CD4-positive, alpha-beta T cell treated with Interleukin-15 for 1 hour (primary cell): ENCODE results near the gene MNX1.

Experiments used
- DNase-seq: peaks from one replicate; pipeline ENCODE4 v3.0.0-alpha.2; 2020

MNX1 gene

DNA sequence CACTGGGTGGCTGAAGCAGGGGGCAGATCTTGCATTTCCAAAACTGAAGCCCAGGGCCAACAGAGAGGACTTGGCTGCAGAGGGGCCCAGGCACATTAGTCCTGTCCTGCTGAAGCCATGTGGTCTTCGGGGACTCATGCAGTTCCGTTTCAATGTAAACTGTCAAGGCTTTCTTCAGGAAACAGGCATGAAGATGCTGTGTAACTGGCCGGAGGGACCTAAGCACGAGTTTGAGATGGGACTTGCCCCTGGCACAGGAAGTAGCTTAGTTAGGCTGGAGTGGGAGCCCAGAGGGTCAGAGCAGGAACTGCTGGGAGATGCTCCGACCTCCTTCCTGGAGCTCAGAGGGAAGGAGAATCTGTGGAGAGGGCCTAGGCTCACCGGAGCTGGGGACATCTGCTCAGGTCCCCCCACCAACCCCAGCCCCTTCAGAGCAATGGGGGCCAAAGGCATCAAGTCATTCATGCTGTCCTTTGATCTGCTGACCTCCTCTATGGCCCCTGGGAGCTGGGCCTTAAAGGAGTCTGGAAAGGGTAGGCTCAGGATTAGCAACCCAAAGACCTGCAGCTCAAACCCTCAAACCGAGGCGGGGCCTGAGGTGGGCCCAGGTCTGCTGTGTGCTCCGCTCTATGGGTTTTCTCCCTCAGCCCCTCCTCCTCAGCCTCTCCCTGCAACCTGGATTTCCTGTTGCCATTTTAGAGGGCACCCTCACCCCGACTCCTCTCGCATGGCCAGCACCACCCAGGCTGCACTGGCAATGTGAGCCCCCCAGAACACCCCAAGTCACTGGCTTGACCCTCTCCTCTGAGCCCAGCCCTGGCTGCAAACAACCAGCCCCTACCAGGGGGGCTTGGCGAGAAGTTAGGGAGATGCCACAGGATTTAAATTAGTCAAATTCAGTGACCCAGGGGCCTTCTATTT, 4.4 kb upstream of the MNX1 start:
- no peak for DNase-seq

GRCh38 chr7:157013602-157014549, 3.4 kb upstream of the MNX1 start:
- DNase-seq: no peak

GRCh38 chr7:157013101-157013500, 2.6 kb upstream of the MNX1 start:
- no peak for DNase-seq

DNA sequence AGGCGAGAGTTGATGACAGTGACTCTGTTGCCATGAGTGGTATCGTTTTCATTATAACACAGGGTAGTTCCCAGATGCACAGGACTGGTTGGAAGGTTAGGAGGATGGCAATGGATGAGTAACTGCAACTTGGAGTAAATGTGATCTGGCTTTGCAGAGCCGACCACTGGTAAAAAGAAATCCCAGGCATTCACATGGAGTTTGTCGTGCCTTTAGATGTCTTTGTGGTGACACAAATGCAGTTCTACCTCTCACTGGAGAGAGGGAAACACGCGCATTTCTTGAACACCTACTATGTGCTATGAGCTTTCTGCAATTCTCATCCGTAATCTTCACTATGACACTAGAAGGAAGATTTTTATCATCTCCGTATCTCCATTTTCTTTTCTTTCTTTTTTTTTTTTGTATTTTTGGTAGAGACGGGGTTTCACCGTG, 1.7 kb upstream of the MNX1 start:
- no peak for DNase-seq

GRCh38 chr7:157011333-157012112, 1.1 kb upstream of the MNX1 start:
- no peak for DNase-seq

DNA sequence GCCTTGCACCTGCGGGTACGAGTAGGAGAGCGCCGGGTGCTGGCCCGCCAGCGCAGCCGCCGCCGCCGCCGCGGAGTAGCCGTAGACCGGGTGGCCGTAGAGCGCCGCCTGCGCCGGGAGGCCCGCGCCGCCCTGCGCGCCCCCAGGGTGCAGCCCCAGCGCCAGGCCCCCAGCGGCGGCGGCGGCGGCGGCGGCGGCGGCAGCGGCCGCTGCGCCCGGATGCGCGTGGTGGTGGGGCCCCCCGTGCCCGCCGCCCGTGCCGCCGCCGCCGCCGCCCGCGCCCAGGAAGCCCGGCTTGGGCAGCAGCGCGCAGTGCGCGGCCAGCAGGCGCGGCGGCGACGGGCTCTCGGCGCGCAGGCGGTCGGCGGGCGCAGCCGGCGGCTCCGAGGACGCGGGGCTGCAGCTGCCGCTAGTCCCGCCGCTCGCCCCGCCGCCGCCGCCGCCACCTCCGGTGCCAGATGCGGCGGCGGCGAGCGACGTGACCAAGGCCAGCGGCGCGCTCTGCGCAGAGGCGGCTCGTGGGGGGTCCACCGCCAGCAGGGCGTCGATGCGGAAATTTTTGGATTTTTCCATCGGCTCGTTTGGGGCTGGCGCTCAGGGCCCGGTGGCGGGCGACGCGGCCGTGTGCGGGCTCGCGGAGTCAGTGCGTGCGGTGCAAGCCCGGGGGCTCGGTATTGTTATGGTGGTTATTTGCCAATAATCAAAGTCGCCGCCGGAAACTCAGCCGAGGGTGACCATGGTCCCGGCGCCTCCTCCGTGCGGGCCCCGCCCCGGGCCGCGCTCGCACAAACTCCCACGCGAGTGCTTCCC, 480 bp downstream of the MNX1 start:
- no peak for DNase-seq

GRCh38 chr7:157009170-157009777, 1.2 kb downstream of the MNX1 start:
- no peak for DNase-seq

- DNase-seq: no peak
Observed at GRCh38 chr7:157008206-157009169, 2.0 kb downstream of the MNX1 start.

DNA sequence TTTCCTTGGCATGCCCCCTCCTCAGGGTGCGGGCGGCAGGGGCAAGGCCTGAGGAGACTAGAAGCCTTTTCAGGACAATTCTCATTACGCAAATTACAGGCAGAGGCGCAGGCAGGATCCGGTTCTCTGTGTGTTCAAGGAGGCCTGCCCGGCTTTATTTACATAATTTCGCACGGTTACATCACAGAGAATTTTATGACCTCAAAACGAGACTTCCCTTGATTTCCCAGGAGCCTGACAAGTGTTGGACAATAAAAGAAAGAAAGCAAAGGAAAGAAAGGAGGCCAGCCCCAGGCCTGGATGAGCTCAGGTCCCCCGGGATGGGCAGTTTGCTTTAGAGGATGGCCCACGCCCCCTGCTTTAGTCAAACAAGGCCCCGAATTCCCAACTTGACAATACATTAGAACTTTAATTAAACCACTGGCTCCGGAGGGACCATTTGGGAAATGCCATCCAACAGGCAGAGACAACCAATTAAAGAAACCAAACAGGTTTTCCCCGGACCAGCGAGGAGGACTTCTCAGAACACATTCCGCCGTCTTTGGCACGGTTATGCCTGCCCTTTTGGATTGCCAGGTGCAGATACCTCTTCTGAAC, 2.9 kb downstream of the MNX1 start:
- DNase-seq: no peak

DNA sequence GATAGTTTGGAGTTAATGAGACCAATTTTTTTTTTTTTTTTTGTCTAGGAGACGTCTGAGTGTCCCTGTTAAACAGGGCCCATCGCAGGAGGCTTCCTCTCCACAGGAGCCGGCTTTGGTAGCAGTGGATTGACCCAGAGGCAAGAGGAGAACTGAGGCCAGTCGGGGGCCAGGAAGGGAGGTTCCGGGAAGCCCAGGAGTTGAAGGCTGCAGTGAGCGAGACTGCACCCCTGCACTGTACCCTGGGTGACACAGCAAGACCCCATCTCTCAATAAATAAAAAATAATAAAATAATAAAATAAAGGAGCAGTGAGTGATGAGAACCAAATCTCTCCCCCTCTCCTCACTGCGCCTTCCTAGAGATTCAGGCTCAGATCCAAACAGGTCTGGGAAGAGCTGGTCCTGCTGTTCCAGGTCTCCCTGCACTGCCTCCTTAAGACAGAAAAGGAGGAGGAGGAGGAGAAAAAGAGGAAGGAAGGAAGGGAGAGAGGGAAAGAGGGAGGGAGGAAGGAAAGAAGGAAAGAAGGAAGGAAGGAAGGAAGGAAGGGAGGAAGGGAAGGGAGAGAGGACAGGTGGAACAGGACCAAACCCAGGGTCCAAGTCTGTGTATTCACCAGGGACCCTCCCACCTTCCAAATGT, 3.5 kb downstream of the MNX1 start:
- no peak for DNase-seq

DNA sequence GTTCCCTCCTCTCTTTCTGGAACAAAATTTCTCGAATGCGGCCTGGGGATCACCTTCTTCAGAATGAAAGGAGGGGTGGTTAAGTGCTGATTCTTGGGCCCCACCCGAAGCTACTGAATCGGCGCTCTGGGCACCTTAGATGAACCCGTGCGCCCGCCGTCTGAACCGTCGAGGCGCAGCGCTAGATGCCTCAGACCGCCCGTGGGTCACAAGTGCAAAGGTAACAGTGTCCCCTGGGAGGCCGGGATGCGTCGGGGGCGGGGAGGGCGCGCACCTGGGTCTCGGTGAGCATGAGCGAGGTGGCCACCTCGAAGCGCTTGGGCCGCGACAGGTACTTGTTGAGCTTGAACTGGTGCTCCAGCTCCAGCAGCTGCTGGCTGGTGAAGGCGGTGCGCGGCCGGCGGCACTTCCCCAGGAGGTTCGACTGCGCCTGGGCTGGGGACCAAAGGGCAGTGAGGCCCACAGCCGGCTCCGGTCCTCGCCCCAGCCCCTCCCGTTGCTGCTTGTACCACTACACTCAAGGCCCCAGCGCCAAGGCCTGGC, 4.2 kb downstream of the MNX1 start:
- no peak for DNase-seq

DNA sequence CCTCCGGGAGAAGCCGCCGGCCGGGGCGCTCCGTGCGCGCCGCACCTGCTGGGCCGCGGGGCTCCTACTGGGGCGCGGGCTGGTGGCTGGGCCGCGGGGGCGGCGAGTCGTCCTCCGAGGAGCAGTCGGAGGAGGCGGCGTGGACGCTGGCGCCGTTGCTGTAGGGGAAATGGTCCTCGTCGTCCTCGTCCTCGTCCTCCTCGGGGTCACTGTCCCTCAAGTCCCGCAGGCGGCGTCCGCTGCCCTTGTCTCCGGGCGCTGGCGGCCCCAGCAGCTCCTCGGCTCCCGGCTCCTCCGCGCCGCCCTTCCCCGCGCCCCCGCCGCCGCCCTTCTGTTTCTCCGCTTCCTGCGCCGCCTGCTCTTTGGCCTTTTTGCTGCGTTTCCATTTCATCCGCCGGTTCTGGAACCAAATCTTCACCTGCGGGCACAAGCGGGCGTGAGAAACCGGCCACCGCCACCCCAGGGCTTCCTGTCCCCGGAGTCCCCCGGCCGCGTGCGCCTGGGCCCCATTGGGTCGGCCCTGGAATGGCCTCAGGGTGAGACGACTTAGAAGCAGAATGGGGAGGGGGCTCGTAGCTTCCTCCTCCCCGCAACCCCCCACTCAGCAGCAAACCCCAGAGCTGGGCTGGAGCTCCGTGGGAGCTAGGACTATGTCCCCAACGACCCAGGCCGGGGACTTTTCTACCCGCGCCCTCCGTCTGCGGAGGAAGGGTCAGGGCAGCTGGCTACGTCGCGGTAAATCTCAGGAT, 4.8 kb downstream of the MNX1 start:
- no peak for DNase-seq

DNA sequence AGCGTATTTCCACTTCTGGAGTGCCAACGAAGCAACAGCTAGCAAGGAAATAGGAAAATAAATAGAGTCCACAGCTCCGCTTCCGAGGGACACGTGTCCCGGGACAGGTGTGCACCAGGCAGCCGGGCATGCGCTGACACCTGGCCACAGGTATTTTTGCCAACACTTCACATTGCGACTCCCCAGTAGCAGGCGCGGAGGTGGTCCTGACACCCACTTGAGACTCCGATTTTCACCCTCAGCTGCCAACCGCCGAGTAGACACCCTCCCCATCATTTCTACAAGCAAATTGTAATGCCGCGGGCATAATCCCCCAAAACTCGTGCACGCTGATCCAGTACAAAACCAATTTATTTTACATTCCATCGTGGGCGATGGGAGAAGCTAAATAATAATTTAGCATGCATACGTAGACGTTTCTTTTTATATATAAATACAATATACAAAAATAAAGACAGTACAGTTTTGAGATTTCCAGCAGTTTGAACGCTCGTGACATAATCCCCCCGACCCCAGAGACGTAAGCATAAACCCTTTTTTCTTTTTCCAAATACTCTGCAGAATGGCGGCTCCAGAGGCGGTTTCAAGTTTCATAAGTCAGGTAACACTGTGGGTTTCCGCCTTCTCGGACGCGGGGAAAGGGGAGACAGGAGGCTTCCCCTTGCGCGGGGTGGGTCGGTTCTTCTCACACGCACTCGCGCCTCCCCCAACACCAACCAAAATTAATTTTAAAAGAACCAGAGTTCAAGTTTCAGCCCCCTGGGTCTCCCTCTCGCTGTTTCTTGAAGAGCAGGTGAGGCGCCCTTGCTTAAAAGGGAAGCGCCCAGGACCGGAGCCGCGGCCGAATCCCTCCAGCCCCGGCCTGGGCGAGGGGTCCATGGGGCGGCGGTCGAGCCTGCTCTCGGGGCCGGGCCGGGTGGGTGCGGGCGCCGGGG, 5.7 kb downstream of the MNX1 start:
- DNase-seq: no peak

- DNase-seq: no peak
Observed at GRCh38 chr7:157003756-157004520, 6.5 kb downstream of the MNX1 start.

- no peak for DNase-seq
Observed at GRCh38 chr7:157003445-157003755, 7.1 kb downstream of the MNX1 start.

- no peak for DNase-seq
Observed at GRCh38 chr7:157002819-157003421, 7.5 kb downstream of the MNX1 start.
